Breast epithelium (tissue), 3 donors: ENCODE measurements around the gene MACROD2.

Experiments
- CTCF ChIP-seq, 3 donors: fragments of 450-650 bp; IDR thresholded peaks; one replicate each; pipeline ENCODE4 v1.5.1; 2016 to 2017; ENCODE audit warnings: antibody characterized with exemption in 3 of 3, mild to moderate bottlenecking in 3 of 3, moderate library complexity in 3 of 3
- POLR2A ChIP-seq: fragments of 450-650 bp; IDR thresholded peaks from one replicate; pipeline ENCODE4 v1.6.1; 2016; ENCODE audit warnings: antibody characterized with exemption, mild to moderate bottlenecking, moderate library complexity

DNA sequence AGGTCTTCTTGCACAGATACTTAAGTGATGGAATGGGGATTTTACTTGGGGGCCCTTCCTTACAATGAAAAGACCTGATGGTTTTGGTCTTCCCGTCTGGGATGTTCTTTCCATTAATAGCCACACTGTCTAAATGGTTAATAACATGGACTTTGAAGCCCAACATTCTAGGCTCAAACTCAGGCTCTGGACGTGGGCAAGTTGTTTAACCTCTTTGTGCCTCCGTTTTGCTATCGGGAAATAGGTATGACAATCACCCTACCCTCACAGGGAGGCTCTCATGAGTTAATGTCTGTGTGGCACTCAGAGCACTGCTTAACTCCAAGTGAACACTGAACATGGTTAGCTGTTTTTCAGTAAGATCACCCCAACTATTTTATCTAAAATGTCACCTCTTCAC lies 702.8 kb downstream of the MACROD2 start:
- TF ChIP-seq CTCF (IDR thresholded peaks at IDR 0.05) (no peak), POLR2A (no peak)
